ENCODE measurements around the gene PPA1.
A peak's percentile ranks its signal among the peaks of the same experiment; 100 is the strongest.
"Not testable (repeated sequence)": the region's sequence is repeated elsewhere in the genome, so short reads cannot be mapped to it uniquely, and the experiment has no call there.

PPA1 gene

DNA sequence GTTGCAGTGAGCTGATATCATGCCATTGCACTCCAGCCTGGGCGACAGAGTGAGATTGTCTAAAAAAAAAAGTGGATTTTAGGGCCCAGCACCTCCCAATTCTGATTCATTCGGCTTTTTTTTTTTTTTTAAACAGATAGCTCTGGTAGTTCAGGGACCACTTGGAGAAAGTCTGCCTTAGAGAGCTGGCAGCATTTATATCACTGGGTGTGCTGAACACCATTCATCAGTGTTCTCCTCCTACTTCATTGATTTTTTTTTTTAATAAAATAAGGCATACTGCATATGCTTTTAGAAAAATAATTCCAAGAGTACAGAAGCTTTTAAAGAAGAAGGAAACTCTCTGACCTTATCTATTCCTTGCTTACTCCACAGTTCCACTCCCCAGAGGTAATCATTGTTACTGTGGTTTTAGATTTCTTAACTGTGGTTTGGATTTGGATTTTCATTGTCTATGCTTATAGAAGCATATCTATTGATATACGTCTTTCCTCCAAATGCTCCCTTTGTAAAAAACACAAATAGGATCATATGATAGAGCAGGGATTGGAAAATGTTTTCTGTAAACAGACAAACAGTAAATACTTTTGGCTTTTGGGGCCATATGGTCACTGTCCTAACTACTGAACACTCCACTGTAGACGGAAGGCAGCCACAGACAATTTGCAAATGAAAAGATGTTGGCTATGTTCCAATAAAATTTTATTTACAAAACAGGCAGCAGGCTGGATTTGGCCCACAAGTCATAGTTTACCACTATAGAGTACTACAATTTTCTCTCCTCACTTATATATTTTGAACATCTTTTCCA is 41.9 kb downstream of the PPA1 start:
- peak; percentile 71 for DNase-seq (ENCODE audit: low read depth)
- TF ChIP-seq, protein P1, sequence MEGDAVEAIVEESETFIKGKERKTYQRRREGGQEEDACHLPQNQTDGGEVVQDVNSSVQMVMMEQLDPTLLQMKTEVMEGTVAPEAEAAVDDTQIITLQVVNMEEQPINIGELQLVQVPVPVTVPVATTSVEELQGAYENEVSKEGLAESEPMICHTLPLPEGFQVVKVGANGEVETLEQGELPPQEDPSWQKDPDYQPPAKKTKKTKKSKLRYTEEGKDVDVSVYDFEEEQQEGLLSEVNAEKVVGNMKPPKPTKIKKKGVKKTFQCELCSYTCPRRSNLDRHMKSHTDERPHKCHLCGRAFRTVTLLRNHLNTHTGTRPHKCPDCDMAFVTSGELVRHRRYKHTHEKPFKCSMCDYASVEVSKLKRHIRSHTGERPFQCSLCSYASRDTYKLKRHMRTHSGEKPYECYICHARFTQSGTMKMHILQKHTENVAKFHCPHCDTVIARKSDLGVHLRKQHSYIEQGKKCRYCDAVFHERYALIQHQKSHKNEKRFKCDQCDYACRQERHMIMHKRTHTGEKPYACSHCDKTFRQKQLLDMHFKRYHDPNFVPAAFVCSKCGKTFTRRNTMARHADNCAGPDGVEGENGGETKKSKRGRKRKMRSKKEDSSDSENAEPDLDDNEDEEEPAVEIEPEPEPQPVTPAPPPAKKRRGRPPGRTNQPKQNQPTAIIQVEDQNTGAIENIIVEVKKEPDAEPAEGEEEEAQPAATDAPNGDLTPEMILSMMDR (IDR thresholded peaks at IDR 0.05; ENCODE audit: low read length, missing control alignments): no peak
- peak overlapping the region; percentile 21 for H3K4me3 ChIP-seq (replicated peaks; ENCODE audit: low read depth, low read length)

DNA sequence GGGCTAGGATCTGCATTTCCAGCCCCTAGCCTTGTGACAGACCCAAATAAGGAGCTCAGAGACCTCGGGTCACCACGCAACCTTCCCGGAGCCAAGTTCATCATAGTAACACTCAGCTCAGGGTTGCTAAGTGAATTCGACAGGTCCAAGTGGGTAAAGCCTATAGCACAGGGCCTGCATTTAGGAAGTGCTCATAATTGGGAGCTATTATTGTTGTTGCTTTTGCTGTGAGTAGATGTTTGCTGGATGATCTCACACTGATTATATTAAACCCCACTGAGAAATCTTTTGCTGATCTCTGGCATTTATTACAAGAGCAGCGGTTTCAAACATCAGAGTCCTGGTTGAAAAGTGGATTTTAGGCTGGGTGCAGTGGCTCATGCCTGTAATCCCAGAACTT is 42.6 kb downstream of the PPA1 start:
- TF ChIP-seq, protein P1 (IDR thresholded peaks at IDR 0.05; ENCODE audit: low read length, missing control alignments): no peak
- DNase-seq (ENCODE audit: low read depth): no peak
- no peak overlapping the region for H3K4me3 ChIP-seq (replicated peaks; ENCODE audit: low read depth, low read length)

DNA sequence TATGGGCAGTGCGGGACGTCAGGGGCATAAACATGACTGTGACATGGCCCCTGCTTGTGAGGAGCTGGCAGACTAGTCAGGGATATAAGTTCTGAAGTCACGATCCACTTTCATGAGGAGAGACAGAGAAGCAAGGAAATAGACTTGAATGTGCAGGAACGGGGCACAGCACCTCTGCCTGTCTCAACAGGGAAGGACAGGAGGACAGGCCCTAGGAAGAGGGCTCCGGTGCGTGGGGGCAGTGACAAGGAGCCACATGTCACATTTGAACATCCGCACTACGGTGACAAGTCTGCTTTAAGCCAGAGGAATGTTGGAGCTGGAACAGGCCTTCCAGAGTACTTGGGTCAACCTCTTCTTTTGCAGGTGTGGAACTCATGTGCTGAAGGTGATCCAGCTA is 43.1 kb downstream of the PPA1 start:
- TF ChIP-seq, protein P1 (IDR thresholded peaks at IDR 0.05; ENCODE audit: low read length, missing control alignments): no peak
- no peak overlapping the region for H3K4me3 ChIP-seq (replicated peaks; ENCODE audit: low read depth, low read length)

DNA sequence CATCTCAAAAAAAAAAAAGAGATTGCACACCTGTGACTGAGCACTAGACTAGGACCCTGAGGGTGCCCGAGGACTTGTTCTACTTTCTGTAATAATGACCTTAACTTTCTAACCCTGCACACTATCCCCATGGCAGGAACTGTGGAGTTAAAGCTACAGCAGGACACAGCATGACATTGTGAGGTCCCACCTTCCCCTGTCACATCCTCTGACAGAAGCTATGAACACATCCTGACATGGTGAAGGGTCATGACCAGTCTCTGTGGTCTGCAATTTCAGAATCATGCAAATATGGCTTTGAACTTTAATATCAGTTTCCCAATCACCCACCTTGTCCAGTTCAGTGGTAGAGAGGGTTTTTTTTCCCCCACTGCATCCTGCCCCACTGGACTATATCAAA is 44.5 kb downstream of the PPA1 start:
- H3K4me3 ChIP-seq (replicated peaks; ENCODE audit: low read depth, low read length): no peak overlapping the region
- no peak for DNase-seq (ENCODE audit: low read depth)
- TF ChIP-seq, protein P1 (IDR thresholded peaks at IDR 0.05; ENCODE audit: low read length, missing control alignments): no peak

More for the DNA sequence above, 43.1 kb downstream of the PPA1 start:
- DNase-seq (ENCODE audit: low read depth): no peak

DNA sequence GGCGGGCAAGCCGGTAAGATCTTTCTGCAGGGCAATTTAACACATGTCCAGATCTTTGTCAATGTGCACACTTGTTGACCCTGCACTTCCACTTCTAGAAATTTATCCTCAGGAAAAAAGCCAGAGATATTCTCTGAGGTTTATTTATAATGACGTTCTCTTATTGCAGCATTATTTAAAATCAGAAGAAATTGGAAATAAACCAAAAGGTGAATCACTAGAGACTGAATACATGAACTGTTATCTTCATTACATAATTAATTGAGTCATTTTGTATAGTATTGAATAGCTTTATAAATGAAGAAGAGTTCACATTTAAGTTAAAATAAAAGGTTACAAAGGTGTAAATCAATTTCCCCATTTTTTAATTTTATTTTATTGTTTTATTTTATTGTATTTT is 46.7 kb downstream of the PPA1 start:
- TF ChIP-seq, protein P1 (IDR thresholded peaks at IDR 0.05; ENCODE audit: low read length, missing control alignments): no peak
- no peak overlapping the region for H3K4me3 ChIP-seq (replicated peaks; ENCODE audit: low read depth, low read length)
- DNase-seq (ENCODE audit: low read depth): peak; percentile 55

DNA sequence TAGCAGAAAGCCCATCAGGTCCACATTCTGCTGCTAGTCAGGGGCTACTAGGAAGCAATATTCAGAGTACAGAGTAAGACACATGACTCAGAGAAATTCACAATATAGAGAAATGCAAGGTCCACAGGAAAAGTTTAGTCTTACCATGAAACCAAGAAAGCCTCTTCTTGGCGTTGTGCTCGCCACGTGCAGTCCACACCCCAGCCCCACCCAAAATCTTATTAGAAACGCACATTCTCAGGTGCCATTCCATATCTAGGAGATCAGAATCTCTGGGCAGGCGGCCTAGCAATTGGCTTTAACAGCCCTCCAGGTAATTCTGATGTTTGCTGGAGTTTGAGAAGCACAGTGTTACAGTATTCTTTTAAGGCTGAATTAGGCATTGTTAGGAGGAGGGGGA is 47.1 kb downstream of the PPA1 start:
- TF ChIP-seq, protein P1 (IDR thresholded peaks at IDR 0.05; ENCODE audit: low read length, missing control alignments): no peak
- H3K4me3 ChIP-seq (replicated peaks; ENCODE audit: low read depth, low read length): no peak overlapping the region
- no peak for DNase-seq (ENCODE audit: low read depth)

DNA sequence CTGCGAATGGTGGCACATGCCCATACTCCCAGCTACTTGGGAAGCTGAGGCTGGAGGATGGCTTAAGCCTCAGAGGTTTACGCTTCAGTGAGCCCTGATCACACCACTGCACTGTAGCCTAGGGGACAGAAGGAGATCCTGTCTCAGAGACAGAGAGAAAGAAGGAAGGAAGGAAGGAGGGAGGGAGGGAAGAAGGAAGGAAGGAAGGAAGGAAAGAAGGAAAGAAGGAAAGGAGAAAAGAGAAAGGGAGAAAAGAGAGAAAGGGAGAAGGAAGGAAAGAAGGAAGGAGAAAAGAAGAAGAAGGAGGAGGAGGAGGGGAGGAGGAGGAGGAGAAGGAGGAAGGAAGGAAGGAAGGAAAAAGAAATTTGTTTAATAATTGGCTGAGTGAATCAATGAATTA is 49.9 kb downstream of the PPA1 start:
- no peak for DNase-seq (ENCODE audit: low read depth)
- TF ChIP-seq, protein P1 (IDR thresholded peaks at IDR 0.05; ENCODE audit: low read length, missing control alignments): no peak

DNA sequence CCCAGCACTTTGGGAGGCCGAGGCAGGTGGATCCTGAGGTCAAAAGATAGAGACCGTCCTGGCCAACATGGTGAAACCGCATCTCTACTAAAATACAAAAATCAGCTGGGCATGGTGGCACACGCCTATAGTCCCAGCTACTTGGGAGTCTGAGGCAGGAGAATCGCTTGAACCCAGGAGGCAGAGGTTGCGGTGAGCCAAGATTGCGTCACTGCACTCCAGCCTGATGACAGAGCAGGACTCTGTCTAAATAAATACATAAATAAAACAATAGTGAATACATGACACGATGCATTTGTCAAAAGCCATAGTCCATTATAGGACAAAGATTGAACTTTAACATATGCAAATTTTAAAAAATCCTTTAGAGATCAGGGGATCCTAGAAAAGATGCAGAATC is 54.0 kb downstream of the PPA1 start:
- DNase-seq (ENCODE audit: low read depth); H3K4me3 ChIP-seq (replicated peaks; ENCODE audit: low read depth, low read length): not testable (repeated sequence)

More for the DNA sequence above, 49.9 kb downstream of the PPA1 start:
- no peak overlapping the region for H3K4me3 ChIP-seq (replicated peaks; ENCODE audit: low read depth, low read length)

Measured in fibroblast of pulmonary artery (primary cell).